Ishikawa (cell line): ENCODE data around the gene TMEM72.

Experiments used
- CEBPB ChIP-seq: IDR thresholded peaks from 2 replicates; pipeline ENCODE4 v1.6.1; 2012
- CREB1 ChIP-seq: IDR thresholded peaks from 2 replicates; pipeline ENCODE4 v1.6.1; 2012; ENCODE audit warnings: low read depth
- EGR1 ChIP-seq: IDR thresholded peaks from 2 replicates; pipeline ENCODE4 v1.6.1; 2012
- EP300 ChIP-seq: IDR thresholded peaks from 2 replicates; pipeline ENCODE4 v1.6.1; 2012; ENCODE audit warnings: borderline replicate concordance
- FOXM1 ChIP-seq: IDR thresholded peaks from 2 replicates; pipeline ENCODE4 v1.6.1; 2012; ENCODE audit warnings: low read depth, borderline replicate concordance
- MAX ChIP-seq: IDR thresholded peaks from 2 replicates; pipeline ENCODE4 v1.6.1; 2012
- NFIC ChIP-seq: IDR thresholded peaks from 2 replicates; pipeline ENCODE4 v1.6.1; 2012
- RAD21 ChIP-seq: IDR thresholded peaks from 2 replicates; pipeline ENCODE4 v1.6.1; 2012; ENCODE audit warnings: low read depth
- REST ChIP-seq: IDR thresholded peaks from 2 replicates; pipeline ENCODE4 v1.6.1; 2012; ENCODE audit warnings: low read depth, mild to moderate bottlenecking
- TAF1 ChIP-seq: IDR thresholded peaks from 2 replicates; pipeline ENCODE4 v1.6.1; 2012; ENCODE audit warnings: low read depth, mild to moderate bottlenecking
- TEAD4 ChIP-seq: IDR thresholded peaks from 2 replicates; pipeline ENCODE4 v1.6.1; 2012
- YY1 ChIP-seq: IDR thresholded peaks from 2 replicates; pipeline ENCODE4 v1.6.1; 2012; ENCODE audit warnings: low read depth

TMEM72 gene

DNA sequence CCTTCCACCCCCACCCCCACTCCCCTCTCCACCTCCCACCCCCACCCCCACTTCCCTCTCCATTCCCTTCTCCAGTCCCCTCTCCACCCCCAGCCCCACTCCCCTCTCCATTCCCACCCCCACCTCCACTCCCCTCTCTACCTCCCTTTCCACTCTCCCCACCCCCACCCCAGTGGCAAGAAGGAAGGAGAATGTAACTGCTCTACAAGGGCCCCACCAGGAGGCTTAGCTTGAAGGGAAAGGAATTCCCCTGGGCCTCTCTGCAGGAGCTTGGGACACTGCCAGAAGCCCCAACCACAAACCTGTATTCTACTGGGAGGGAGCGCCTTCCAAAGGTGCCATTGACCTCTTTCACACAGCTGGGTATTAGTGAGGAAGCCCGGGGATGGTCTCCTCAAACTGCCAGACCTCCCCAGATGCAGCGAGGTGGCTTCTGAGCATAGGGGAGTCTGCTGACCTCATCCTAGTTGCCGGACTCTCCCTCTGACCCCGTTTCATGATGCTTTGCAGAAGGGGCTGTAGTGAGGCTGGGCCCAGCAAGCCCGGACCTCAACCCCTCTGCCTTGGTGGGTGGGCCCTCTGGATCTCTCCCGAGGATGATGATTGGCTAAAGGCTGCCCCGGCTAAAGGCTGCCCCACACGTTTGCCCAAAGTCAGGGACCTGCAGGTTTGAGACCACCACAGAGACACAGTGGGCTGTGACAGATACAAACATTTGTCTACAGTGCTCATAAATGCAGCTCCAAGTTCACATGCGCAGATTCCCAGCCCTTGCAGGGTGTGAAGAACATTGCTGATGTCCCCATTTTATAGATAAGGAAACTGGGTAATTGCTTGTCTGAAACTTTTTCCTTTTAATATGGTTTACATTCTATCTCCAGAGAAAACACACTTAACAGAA, 64.5 kb downstream of the TMEM72 start:
- TF ChIP-seq TAF1: no peak
- TF ChIP-seq TEAD4: peak; percentile 36; the same call in 1 of the 2 replicates
- TF ChIP-seq CEBPB: no peak
- peak; percentile 84 for TF ChIP-seq NFIC
- TF ChIP-seq EP300: 0 out of 2 replicates have a peak, but pooled peaks have one; percentile 18
- TF ChIP-seq REST: no peak
- peak; percentile 24; the same call in 1 of the 2 replicates for TF ChIP-seq RAD21
- no peak for TF ChIP-seq MAX

DNA sequence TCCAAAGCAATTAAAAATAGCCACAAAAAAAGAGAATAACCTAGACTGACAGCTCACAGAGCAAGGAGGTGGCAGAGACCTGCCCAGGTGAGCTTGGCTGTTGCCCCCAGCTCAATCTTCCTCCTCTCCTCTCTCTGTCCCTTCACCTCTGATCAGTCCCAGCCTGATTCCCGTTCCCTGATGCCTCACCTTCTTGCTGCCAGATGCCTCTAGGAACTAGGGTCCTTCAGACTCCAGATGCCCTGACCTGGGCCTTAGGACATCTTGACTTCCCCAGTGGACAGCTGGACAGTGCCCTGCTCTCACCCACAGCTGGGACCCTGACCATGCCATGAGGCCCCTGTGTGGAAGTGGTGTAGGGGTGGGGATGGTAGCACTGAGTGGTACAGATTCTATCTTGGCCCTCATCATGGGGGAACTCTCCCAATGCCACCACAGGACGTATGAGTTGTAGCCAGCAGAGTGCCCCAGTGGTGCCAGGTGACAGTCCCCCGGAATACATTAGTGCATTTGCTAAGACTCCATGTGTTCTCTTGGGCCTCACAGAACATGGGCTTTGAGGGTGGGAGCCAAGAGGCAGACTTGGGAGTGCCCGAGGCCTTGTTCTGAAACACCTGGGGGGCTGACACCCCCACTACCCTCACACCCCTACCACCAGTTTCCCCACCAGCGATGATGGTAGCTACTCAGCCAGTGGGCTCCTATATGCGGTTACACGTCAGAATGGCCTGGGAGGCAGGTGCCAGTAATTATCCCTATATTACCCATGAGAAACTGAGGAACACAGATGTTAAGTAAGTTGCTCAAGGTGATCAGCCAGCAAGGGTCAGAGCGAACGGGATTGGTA, 65.4 kb downstream of the TMEM72 start:
- TF ChIP-seq REST (no peak), MAX (no peak), CREB1 (no peak)

DNA sequence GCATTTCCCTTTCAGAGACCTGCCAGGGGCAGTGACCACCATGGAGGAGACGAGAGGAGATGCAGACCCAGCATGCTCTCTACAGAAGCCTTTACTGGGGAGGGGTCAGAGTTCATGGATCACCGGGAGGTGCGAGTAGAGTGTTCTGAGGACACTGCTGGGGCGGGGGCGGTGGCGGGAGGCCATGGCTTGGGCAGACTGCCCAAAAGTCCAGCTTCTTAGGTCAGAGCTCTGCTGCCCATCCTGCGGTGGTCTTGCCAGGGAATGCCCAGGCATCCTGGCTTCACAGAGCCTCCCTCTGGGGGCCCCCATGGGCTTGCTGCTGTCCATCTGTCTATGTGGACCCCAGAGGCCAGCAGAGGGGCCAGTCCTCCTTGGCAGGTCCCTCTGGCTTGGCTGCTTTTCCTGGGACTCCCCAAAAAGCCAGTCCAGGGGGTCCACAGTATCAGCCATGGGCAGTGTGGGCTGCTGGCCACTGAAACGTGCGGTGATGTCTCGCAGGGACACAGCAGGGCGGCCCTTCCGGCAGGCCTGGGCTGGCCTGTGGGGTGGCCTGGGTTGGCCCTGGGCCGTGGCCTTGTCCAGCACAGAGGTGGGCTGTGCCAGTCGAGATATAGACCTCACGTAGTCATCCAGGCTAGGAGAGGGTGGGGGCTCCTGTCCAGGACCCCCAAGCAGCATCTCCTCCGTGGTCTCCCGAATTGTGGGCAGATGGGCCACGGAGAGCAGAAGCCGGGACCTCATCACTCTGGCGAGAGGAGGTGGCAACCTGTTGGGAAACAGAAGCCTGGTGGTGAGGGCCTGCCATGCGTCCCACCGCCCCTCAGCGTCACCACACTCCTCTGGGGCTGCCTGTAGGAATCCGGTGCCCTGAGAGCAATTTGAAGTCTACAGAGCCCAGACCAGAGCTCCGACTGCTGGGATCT, 66.4 kb downstream of the TMEM72 start:
- no peak for TF ChIP-seq REST
- no peak for TF ChIP-seq TEAD4
- no peak for TF ChIP-seq EGR1
- no peak for TF ChIP-seq YY1
- no peak for TF ChIP-seq RAD21
- TF ChIP-seq CREB1: no peak
- no peak for TF ChIP-seq CEBPB

- TF ChIP-seq RAD21 (no peak), FOXM1 (no peak), TEAD4 (no peak), MAX (no peak), EP300 (no peak), REST (no peak), YY1 (no peak)
Observed at GRCh38 chr10:44978213-44978569, 67.1 kb downstream of the TMEM72 start.
